ENCODE data around the gene SYTL2. TPM values are rescaled to one million over a fixed set of nuclear protein-coding genes. Genes with fewer than 3 reads are reported as not detected.

SYTL2 gene
- total RNA-seq, 5 donors from 2014 or later (not counting 1 experiment from before 2014, with no cell fraction given), result 19.8 to 85.4 (median 31.3) TPM

GRCh38 chr11:85740481-85741400 lies 70.2 kb downstream of the SYTL2 start:
- Histone ChIP-seq H3K9me3 (no peaks in the 10 kb centered on the region), H3K4me1 (ENCODE audit: control insufficient read depth in 1 of 2, extremely low read depth in 1 of 2, insufficient read depth in 2 of 2, low read length in 2 of 2) (peaks cover 19 to 61% of the 10 kb centered on the region in 2 experiments), H3K36me3 (ENCODE audit: control insufficient read depth in 2 of 2, extremely low read depth in 1 of 2, insufficient read depth in 1 of 2, low read length in 1 of 2) (peaks cover 0 to 4% of the 10 kb centered on the region in 2 donors), H3K27me3 (replicated peaks in 1 of 2; ENCODE audit: control insufficient read depth in 2 of 2, extremely low read depth in 1 of 2, insufficient read depth in 2 of 2, low read length in 1 of 2) (no peaks in the 10 kb centered on the region), H3K4me3 (ENCODE audit: control insufficient read depth in 1 of 2, extremely low read depth in 1 of 2, low read length in 1 of 2) (no peak overlapping the region), H3K27ac (ENCODE audit: low read length) (peak overlapping the region; percentile 21)
- DNase-seq, result no peak
- H3K27ac Mint-ChIP-seq, result peak overlapping the region; percentile 53
- peaks cover 61 to 84% (median 76%) of the 10 kb centered on the region in 3 donors for H3K4me1 Mint-ChIP-seq
- POLR2A ChIA-PET, result interaction anchor here (0.6 kb wide), 3 partner anchors 10 to 93 kb away, joined by 3 to 7 read pairs (median 3); partner anchors contain the start of gene TMEM126A (in 1 of the 2)
- no CpG with 5 or more reads among the region's 4 CpGs for WGBS (ENCODE audit: insufficient coverage)
- CTCF ChIA-PET, result interaction anchor here (0.7 to 0.8 kb wide), 2 partner anchors 83 to 331 kb away, joined by 3 read pairs; no protein-coding TSS in a partner anchor
- no peaks in the 10 kb centered on the region for H3K9me3 Mint-ChIP-seq
- no peaks in the 10 kb centered on the region for H3K27me3 Mint-ChIP-seq
- no peak overlapping the region for H3K4me3 Mint-ChIP-seq
- H3K36me3 Mint-ChIP-seq, result peaks cover 20% of the 10 kb centered on the region
- ATAC-seq (replicated peaks in 1 of 4), result peak in 1 of 4 experiments; percentile 57

GRCh38 chr11:85737738-85738137 lies 73.2 kb downstream of the SYTL2 start:
- Mint-ChIP-seq H3K4me1 (peaks cover 41 to 59% (median 53%) of the 10 kb centered on the region in 3 donors), H3K4me3 (no peak overlapping the region), H3K9me3 (no peaks in the 10 kb centered on the region), H3K27ac (peak overlapping the region; percentile 58 to 79), H3K27me3 (no peaks in the 10 kb centered on the region), H3K36me3 (peaks cover 27% of the 10 kb centered on the region)
- Histone ChIP-seq H3K9me3 (no peaks in the 10 kb centered on the region), H3K36me3 (ENCODE audit: control insufficient read depth in 2 of 2, extremely low read depth in 1 of 2, insufficient read depth in 1 of 2, low read length in 1 of 2) (peaks cover 4 to 16% of the 10 kb centered on the region in 2 donors), H3K27ac (ENCODE audit: low read length) (peak overlapping the region; percentile 50), H3K4me3 (ENCODE audit: control insufficient read depth in 1 of 2, extremely low read depth in 1 of 2, low read length in 1 of 2) (no peak overlapping the region), H3K27me3 (replicated peaks in 1 of 2; ENCODE audit: control insufficient read depth in 2 of 2, extremely low read depth in 1 of 2, insufficient read depth in 2 of 2, low read length in 1 of 2) (no peaks in the 10 kb centered on the region), H3K4me1 (ENCODE audit: control insufficient read depth in 1 of 2, extremely low read depth in 1 of 2, insufficient read depth in 2 of 2, low read length in 2 of 2) (peaks cover 13 to 48% of the 10 kb centered on the region in 2 experiments)
- ATAC-seq (replicated peaks in 1 of 4), result peak; percentile 40 to 85 (median 56)
- no CpG with 5 or more reads among the region's 2 CpGs for WGBS (ENCODE audit: insufficient coverage)
- ChIA-PET POLR2A (no interaction called here), CTCF (interaction anchor here (0.5 to 0.6 kb wide), 3 partner anchors 32 to 143 kb away, joined by 3 to 4 read pairs (median 3); no protein-coding TSS in a partner anchor)
- DNase-seq, result peak in 3 of 35 experiments; percentile 11 to 27 (median 11)

GRCh38 chr11:85735876-85736460 lies 75.0 kb downstream of the SYTL2 start:
- CTCF ChIA-PET, result interaction anchor here (0.7 to 0.9 kb wide), 2 partner anchors 37 to 1329 kb away, joined by 4 read pairs; no protein-coding TSS in a partner anchor
- no peaks in the 10 kb centered on the region for H3K27me3 ChIP-seq (replicated peaks in 1 of 2; ENCODE audit: control insufficient read depth in 2 of 2, extremely low read depth in 1 of 2, insufficient read depth in 2 of 2, low read length in 1 of 2)
- no peak for DNase-seq
- H3K36me3 ChIP-seq (ENCODE audit: control insufficient read depth in 2 of 2, extremely low read depth in 1 of 2, insufficient read depth in 1 of 2, low read length in 1 of 2), result peaks cover 4 to 16% of the 10 kb centered on the region in 2 donors
- no peak overlapping the region for H3K4me3 ChIP-seq (ENCODE audit: control insufficient read depth in 1 of 2, extremely low read depth in 1 of 2, low read length in 1 of 2)
- peaks cover 41 to 44% (median 42%) of the 10 kb centered on the region in 3 donors for H3K4me1 Mint-ChIP-seq
- ATAC-seq (replicated peaks in 1 of 4), result no peak
- WGBS (ENCODE audit: insufficient coverage), result no CpG with 5 or more reads among the region's 5 CpGs
- H3K9me3 ChIP-seq, result no peaks in the 10 kb centered on the region
- H3K4me1 ChIP-seq (ENCODE audit: control insufficient read depth in 1 of 2, extremely low read depth in 1 of 2, insufficient read depth in 2 of 2, low read length in 2 of 2), result peaks cover 12 to 34% of the 10 kb centered on the region in 2 experiments
- H3K27ac Mint-ChIP-seq, result no peak overlapping the region
- H3K27me3 Mint-ChIP-seq, result no peaks in the 10 kb centered on the region
- no peak overlapping the region for H3K27ac ChIP-seq (ENCODE audit: low read length)
- H3K9me3 Mint-ChIP-seq, result no peaks in the 10 kb centered on the region
- POLR2A ChIA-PET, result interaction anchor here in 1 of 2 donors (0.6 kb wide), 1 partner anchor 553 kb away, joined by 4 read pairs; no protein-coding TSS in a partner anchor
- peaks cover 32% of the 10 kb centered on the region for H3K36me3 Mint-ChIP-seq
- no peak overlapping the region for H3K4me3 Mint-ChIP-seq

GRCh38 chr11:85732965-85733364 lies 78.0 kb downstream of the SYTL2 start:
- Mint-ChIP-seq H3K27ac (no peak overlapping the region), H3K27me3 (no peaks in the 10 kb centered on the region), H3K36me3 (peaks cover 53% of the 10 kb centered on the region), H3K4me1 (peaks cover 23 to 36% (median 31%) of the 10 kb centered on the region in 3 donors), H3K4me3 (no peak overlapping the region), H3K9me3 (no peaks in the 10 kb centered on the region)
- H3K9me3 ChIP-seq, result no peaks in the 10 kb centered on the region
- H3K27ac ChIP-seq (ENCODE audit: low read length), result no peak overlapping the region
- ATAC-seq (replicated peaks in 1 of 4), result no peak
- no peaks in the 10 kb centered on the region for H3K27me3 ChIP-seq (replicated peaks in 1 of 2; ENCODE audit: control insufficient read depth in 2 of 2, extremely low read depth in 1 of 2, insufficient read depth in 2 of 2, low read length in 1 of 2)
- H3K4me1 ChIP-seq (ENCODE audit: control insufficient read depth in 1 of 2, extremely low read depth in 1 of 2, insufficient read depth in 2 of 2, low read length in 2 of 2), result peaks cover 9 to 16% of the 10 kb centered on the region in 2 experiments
- H3K4me3 ChIP-seq (ENCODE audit: control insufficient read depth in 1 of 2, extremely low read depth in 1 of 2, low read length in 1 of 2), result no peak overlapping the region
- CTCF ChIA-PET, result interaction anchor here in 1 of 2 donors (0.7 kb wide), 1 partner anchor 45 kb away, joined by 3 read pairs; no protein-coding TSS in a partner anchor
- POLR2A ChIA-PET, result no interaction called here
- no peak for DNase-seq
- H3K36me3 ChIP-seq (ENCODE audit: control insufficient read depth in 2 of 2, extremely low read depth in 1 of 2, insufficient read depth in 1 of 2, low read length in 1 of 2), result peaks cover 0 to 17% of the 10 kb centered on the region in 2 donors

- no peaks in the 10 kb centered on the region for H3K27me3 Mint-ChIP-seq
- peaks cover 0 to 14% of the 10 kb centered on the region in 2 donors for H3K36me3 ChIP-seq (ENCODE audit: control insufficient read depth in 2 of 2, extremely low read depth in 1 of 2, insufficient read depth in 1 of 2, low read length in 1 of 2)
- H3K9me3 Mint-ChIP-seq, result no peaks in the 10 kb centered on the region
- H3K27ac ChIP-seq (ENCODE audit: low read length), result no peak overlapping the region
- H3K27me3 ChIP-seq (replicated peaks in 1 of 2; ENCODE audit: control insufficient read depth in 2 of 2, extremely low read depth in 1 of 2, insufficient read depth in 2 of 2, low read length in 1 of 2), result no peaks in the 10 kb centered on the region
- H3K9me3 ChIP-seq, result no peaks in the 10 kb centered on the region
- POLR2A ChIA-PET, result no interaction called here
- no peaks in the 10 kb centered on the region for H3K4me1 ChIP-seq (ENCODE audit: control insufficient read depth in 1 of 2, extremely low read depth in 1 of 2, insufficient read depth in 2 of 2, low read length in 2 of 2)
- H3K4me3 ChIP-seq (ENCODE audit: control insufficient read depth in 1 of 2, extremely low read depth in 1 of 2, low read length in 1 of 2), result no peak overlapping the region
- no peak overlapping the region for H3K27ac Mint-ChIP-seq
- no peak for ATAC-seq (replicated peaks in 1 of 4)
- peaks cover 7 to 20% (median 19%) of the 10 kb centered on the region in 3 donors for H3K4me1 Mint-ChIP-seq
- DNase-seq, result no peak
- H3K4me3 Mint-ChIP-seq, result no peak overlapping the region
- CTCF ChIA-PET, result no interaction called here
- WGBS (ENCODE audit: insufficient coverage), result 89% methylated on average over 3 of the region's 3 CpGs
- peaks cover 60% of the 10 kb centered on the region for H3K36me3 Mint-ChIP-seq
These were observed 84.6 kb downstream of the SYTL2 start for GRCh38 chr11:85726381-85726780.

GRCh38 chr11:85725510-85726258 lies 85.3 kb downstream of the SYTL2 start:
- Histone ChIP-seq H3K9me3 (no peaks in the 10 kb centered on the region), H3K4me1 (ENCODE audit: control insufficient read depth in 1 of 2, extremely low read depth in 1 of 2, insufficient read depth in 2 of 2, low read length in 2 of 2) (no peaks in the 10 kb centered on the region), H3K27ac (ENCODE audit: low read length) (no peak overlapping the region), H3K36me3 (ENCODE audit: control insufficient read depth in 2 of 2, extremely low read depth in 1 of 2, insufficient read depth in 1 of 2, low read length in 1 of 2) (peaks cover 0 to 14% of the 10 kb centered on the region in 2 donors), H3K27me3 (replicated peaks in 1 of 2; ENCODE audit: control insufficient read depth in 2 of 2, extremely low read depth in 1 of 2, insufficient read depth in 2 of 2, low read length in 1 of 2) (no peaks in the 10 kb centered on the region), H3K4me3 (ENCODE audit: control insufficient read depth in 1 of 2, extremely low read depth in 1 of 2, low read length in 1 of 2) (no peak overlapping the region)
- Mint-ChIP-seq H3K36me3 (peaks cover 61% of the 10 kb centered on the region), H3K27ac (no peak overlapping the region), H3K27me3 (no peaks in the 10 kb centered on the region), H3K9me3 (no peaks in the 10 kb centered on the region), H3K4me1 (peaks cover 7 to 17% (median 13%) of the 10 kb centered on the region in 3 donors), H3K4me3 (no peak overlapping the region)
- POLR2A ChIA-PET, result no interaction called here
- ATAC-seq (replicated peaks in 1 of 4) (no peak), DNase-seq (no peak)
- WGBS (ENCODE audit: insufficient coverage), result 100% methylated on average over 2 of the region's 3 CpGs
- CTCF ChIA-PET, result no interaction called here

Data from T-cell (primary cell).